K562 (cell line): ENCODE data around the gene LARP7. TPM values are rescaled to one million over a fixed set of nuclear protein-coding genes. Genes with fewer than 3 reads are reported as not detected.

Experiments used
- ATAC-seq: fragments of 200-7000 bp; cut with Tn5 transposase; 3 replicates; pipeline ENCODE4 v1.9.1; 2020; ENCODE audit warnings: moderate library complexity
- BruUV-seq: library from RNA; stranded (reverse); fragments of 400-500 nt; replicated peaks from 2 replicates; lab custom pipeline; 2021; lab: Mats Ljungman, UMichigan
- CTCF ChIA-PET: fragments of 300-600 bp; formaldehyde crosslinking; extraction: SDS; loops from one replicate; lab custom pipeline; 2021; ENCODE audit warnings: low intra/inter-chr PET ratio; lab: Yijun Ruan, JAX
- POLR2A ChIA-PET: fragments of 300-600, 350-650 bp; sonication (Branson Sonifier 250); formaldehyde crosslinking; extraction: SDS; loops from one replicate; lab custom pipeline; 2021; ENCODE audit warnings: antibody characterized with exemption, inconsistent platforms; lab: Yijun Ruan, JAX
- DNase-seq, 4 experiments: peaks; one replicate each; pipeline versions ENCODE4 v3.0.0 to v3.0.0-alpha.2; 2011 to 2018; ENCODE audit warnings: low spot score in 3 of 4, mixed read lengths in 3 of 4; ENCODE audit errors: extremely low read depth in 1 of 4
- FAIRE-seq: peaks from 2 replicates; lab custom pipeline; 2011; peaks lifted over from hg19 to GRCh38; lab: Jason Lieb, UNC
- H2AFZ ChIP-seq: 2 replicates; pipeline ENCODE4 v1.6.0; 2011; ENCODE audit warnings: low read depth, low read length, control low read depth, inconsistent platforms
- H3K27ac ChIP-seq: fragments of 200-600 bp; 3 replicates; pipeline ENCODE4 v1.8.0; 2011; ENCODE audit warnings: low read depth, mild to moderate bottlenecking, control low read depth, inconsistent platforms, low read length, moderate library complexity, mixed read lengths; ENCODE audit errors: extremely low read depth
- H3K27me3 ChIP-seq, 2 experiments: fragments of 300-600 bp in 1 of 2; 2 replicates in 1 of 2; 3 replicates in 1 of 2; pipeline versions ENCODE4 v1.6.0 to v1.8.0; 2011; ENCODE audit warnings: inconsistent platforms in 2 of 2, low read length in 2 of 2, mild to moderate bottlenecking in 1 of 2, mixed read lengths in 1 of 2, moderate library complexity in 1 of 2; ENCODE audit not compliant: control insufficient read depth in 2 of 2, insufficient read depth in 2 of 2
- H3K36me3 ChIP-seq: fragments of 300-600 bp; 3 replicates; pipeline ENCODE4 v1.8.0; 2011; ENCODE audit warnings: mild to moderate bottlenecking, low read length, inconsistent platforms; ENCODE audit not compliant: control insufficient read depth, insufficient read depth
- H3K4me1 ChIP-seq, 2 experiments: fragments of 200-600 bp in 1 of 2; replicated peaks in 1 of 2; 2 replicates in 1 of 2; 3 replicates in 1 of 2; pipeline versions ENCODE4 v1.5.1 to v1.8.0; 2011; ENCODE audit warnings: inconsistent platforms in 2 of 2, low read length in 2 of 2, mild to moderate bottlenecking in 1 of 2, mixed read lengths in 1 of 2, moderate library complexity in 1 of 2; ENCODE audit not compliant: control insufficient read depth in 2 of 2, insufficient read depth in 2 of 2
- H3K4me2 ChIP-seq: 2 replicates; pipeline ENCODE4 v1.6.1; 2011; ENCODE audit warnings: low read length, control low read depth, inconsistent platforms, mixed read lengths; ENCODE audit not compliant: insufficient read depth
- H3K4me3 ChIP-seq: fragments of 200-600 bp; sonication (generic), shearing (Covaris generic); 2 replicates; pipeline ENCODE4 v1.5.1; 2016; ENCODE audit warnings: control low read depth, inconsistent platforms
- H3K79me2 ChIP-seq: fragments of 200-600 bp; 3 replicates; pipeline ENCODE4 v1.8.0; 2011; ENCODE audit warnings: low read length, inconsistent platforms; ENCODE audit not compliant: control insufficient read depth, insufficient read depth
- H3K9ac ChIP-seq, 2 experiments: 2 replicates each; pipeline versions ENCODE4 v1.6.0 to v1.6.1; 2011; ENCODE audit warnings: low read depth in 2 of 2, low read length in 2 of 2, control low read depth in 1 of 2, inconsistent platforms in 1 of 2, mild to moderate bottlenecking in 1 of 2, mixed read lengths in 1 of 2; ENCODE audit not compliant: insufficient read depth in 1 of 2
- H3K9me1 ChIP-seq: one replicate; pipeline ENCODE4 v1.6.0; 2011; ENCODE audit warnings: inconsistent platforms, mild to moderate bottlenecking, low read length, moderate library complexity; ENCODE audit not compliant: control insufficient read depth, insufficient read depth
- H3K9me3 ChIP-seq: replicated peaks from 2 replicates; pipeline ENCODE4 v1.5.1; 2011; ENCODE audit warnings: low read depth, low read length, inconsistent platforms; ENCODE audit not compliant: control insufficient read depth, insufficient read depth
- H4K20me1 ChIP-seq: replicated peaks from 2 replicates; pipeline ENCODE4 v1.6.1; 2011; ENCODE audit warnings: low read length, inconsistent platforms, mixed read lengths; ENCODE audit not compliant: control insufficient read depth, insufficient read depth
- EGR1 ChIP-seq: fragments of 450-650 bp; conservative IDR thresholded peaks from 2 replicates; pipeline ENCODE4 v1.6.1; 2017; ENCODE audit warnings: mild to moderate bottlenecking
- MCM2 ChIP-seq: fragments of 450-650 bp; IDR thresholded peaks from 2 replicates; pipeline ENCODE4 v1.6.1; 2017; ENCODE audit warnings: low read depth, mild to moderate bottlenecking
- NFIC ChIP-seq: fragments of 450-650 bp; IDR thresholded peaks from 2 replicates; pipeline ENCODE4 v1.6.1; 2017; ENCODE audit warnings: mild to moderate bottlenecking, inconsistent platforms
- ZFP30 ChIP-seq: fragments of 250-450 bp; sonication (Bioruptor Pico); IDR thresholded peaks from 2 replicates; pipeline ENCODE4 v1.8.0; 2022; ENCODE audit warnings: moderate library complexity, mild to moderate bottlenecking, inconsistent platforms, borderline replicate concordance
- ZKSCAN1 ChIP-seq: fragments of 150-350 bp; IDR thresholded peaks from 2 replicates; pipeline ENCODE4 v1.6.1; 2016; ENCODE audit warnings: low read depth, low read length
- ZNF134 ChIP-seq: fragments of 250-450 bp; sonication (Bioruptor Pico); conservative IDR thresholded peaks from 2 replicates; pipeline ENCODE4 v1.4.0; 2020
- ZNF274 ChIP-seq: IDR thresholded peaks from 2 replicates; pipeline ENCODE4 v1.6.1; 2011; ENCODE audit warnings: low read depth, mild to moderate bottlenecking, low read length, moderate library complexity, borderline replicate concordance
- ZNF347 ChIP-seq: fragments of 450-650 bp; formaldehyde crosslinking; IDR thresholded peaks from 2 replicates; pipeline ENCODE4 v1.4.0; 2020; ENCODE audit warnings: low read depth, mild to moderate bottlenecking, moderate library complexity
- WGBS: fragments of 100-300 bp; shearing (Covaris generic); methylation state at CpG from one replicate; pipeline ENCODE4 v1.1.6; 2016; ENCODE audit warnings: low coverage, mixed read lengths; ENCODE audit not compliant: insufficient coverage; ENCODE audit errors: missing lambda C conversion rate; 5-methylcytosine and 5-hydroxymethylcytosine counted together
- in situ Hi-C: fragments of 300-500 bp; cut with MboI; formaldehyde crosslinking; loops from 4 replicates; pipeline ENCODE4 v1.15.0; 2018; ENCODE audit warnings: inconsistent platforms, mixed read lengths
- intact Hi-C: fragments of 100-400 bp; cut with micrococcal nuclease; formaldehyde crosslinking; loops from 2 replicates; pipeline ENCODE4 v1.14.2; 2022
- polyA plus RNA-seq, 8 experiments: library from polyadenylated mRNA; depleted of rRNA in 4 of 8; stranded (reverse) in 5 of 8; unstranded in 3 of 8; fragments of >200 nt; fragmentation: Nextera tagmentation in 2 of 8; fragmentation: Illumina TruSeq in 1 of 8; extraction: Ambion mirVana in 2 of 8; extraction: Trizol in 1 of 8; gene quantifications; 2 replicates each; pipeline versions ENCODE4 v1.2.1 to v1.2.3, GENCODE V29; 2011 to 2014; ENCODE audit warnings: inconsistent platforms in 1 of 8, missing spikeins in 1 of 8
- total RNA-seq, 7 experiments: library from RNA; depleted of rRNA in 6 of 7; stranded (reverse); fragments of >200 nt in 6 of 7; fragmentation: Illumina TruSeq in 2 of 7; extraction: Trizol in 2 of 7; gene quantifications; 2 replicates each; pipeline versions ENCODE4 v1.2.1 to v1.2.3, GENCODE V29; 2011 to 2021; ENCODE audit warnings: low replicate concordance in 1 of 7

Gene LARP7
- total and polyA plus RNA-seq, 9 of the 15 experiments (the other 6 are each of a cell fraction or from before 2014, with no cell fraction given) = 30.1 to 76.9 (median 56.0) TPM

DNA sequence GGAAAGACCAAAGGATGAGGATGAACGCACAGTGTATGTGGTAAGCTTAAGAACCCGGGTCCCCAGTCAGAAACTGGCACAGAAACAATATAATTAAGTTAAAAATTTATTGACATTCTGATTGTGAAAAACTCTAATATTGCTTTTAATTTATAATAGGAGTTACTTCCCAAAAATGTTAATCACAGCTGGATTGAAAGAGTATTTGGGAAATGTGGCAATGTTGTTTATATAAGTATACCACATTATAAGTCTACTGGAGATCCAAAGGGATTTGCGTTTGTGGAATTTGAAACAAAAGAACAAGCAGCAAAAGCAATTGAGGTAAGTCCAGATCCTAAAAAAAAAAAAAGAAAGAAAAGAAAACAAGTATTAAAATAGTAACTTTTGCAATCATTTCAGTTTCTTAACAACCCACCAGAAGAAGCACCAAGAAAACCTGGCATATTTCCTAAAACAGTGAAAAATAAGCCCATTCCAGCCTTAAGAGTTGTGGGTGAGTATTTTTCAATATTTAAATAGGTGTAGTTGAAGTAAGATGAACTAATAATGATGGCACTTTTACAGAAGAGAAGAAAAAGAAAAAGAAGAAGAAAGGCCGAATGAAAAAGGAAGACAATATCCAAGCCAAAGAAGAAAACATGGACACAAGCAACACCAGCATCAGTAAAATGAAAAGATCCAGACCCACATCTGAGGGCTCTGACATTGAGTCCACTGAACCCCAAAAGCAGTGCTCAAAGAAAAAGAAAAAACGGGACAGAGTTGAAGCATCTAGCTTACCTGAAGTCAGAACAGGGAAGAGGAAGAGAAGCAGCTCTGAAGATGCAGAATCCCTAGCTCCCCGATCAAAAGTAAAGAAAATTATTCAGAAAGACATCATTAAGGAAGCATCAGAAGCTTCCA is 9.9 kb downstream of the LARP7 start (continued):
- TF ChIP-seq ZFP30 (CRISPR knock-in tag) = no peak
- no peak for TF ChIP-seq MCM2
- TF ChIP-seq ZNF347 = no peak

DNA sequence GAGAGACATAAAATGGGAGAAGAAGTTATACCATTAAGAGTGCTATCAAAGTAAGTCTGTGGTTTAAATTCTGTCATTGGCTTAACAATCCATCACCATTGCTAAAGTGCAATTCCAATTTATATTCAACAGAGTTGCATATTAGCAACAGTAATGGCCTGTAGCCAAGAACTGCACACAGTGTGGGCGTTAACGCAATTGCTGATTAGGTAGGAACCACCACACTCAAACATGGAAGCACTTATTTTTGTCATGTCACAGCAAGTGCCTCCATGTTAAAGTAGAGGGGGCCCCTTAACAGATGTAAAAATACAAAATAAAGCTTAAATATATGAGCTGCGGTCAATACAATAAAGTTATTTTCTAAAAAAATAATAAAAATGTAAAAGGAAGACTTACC is 10.8 kb downstream of the LARP7 start:
- Histone ChIP-seq H3K9ac (no peak overlapping the region), H3K4me2 (no peak overlapping the region), H3K27me3 (no peaks in the 10 kb centered on the region), H4K20me1 (no peaks in the 10 kb centered on the region), H3K4me1 (no peaks in the 10 kb centered on the region), H3K9me3 (no peaks in the 10 kb centered on the region), H3K36me3 (peaks cover 60% of the 10 kb centered on the region), H3K27ac (no peak overlapping the region)
- intact Hi-C loops = no loop called here
- ATAC-seq (no peak), DNase-seq (no peak), FAIRE-seq (peak; percentile 26)
- POLR2A ChIA-PET = no interaction called here
- 0 out of 2 replicates have a peak, but pooled peaks have one; percentile 45 for TF ChIP-seq ZKSCAN1
- TF ChIP-seq ZNF134 (CRISPR knock-in tag) = peak; percentile 93
- peak; percentile 68 for TF ChIP-seq EGR1
- TF ChIP-seq ZNF274 = no peak
- TF ChIP-seq NFIC = peak; percentile 81
- TF ChIP-seq, all 486 proteins: peak for 4
- WGBS = 83% methylated on average over 3 of the region's 3 CpGs
- CTCF ChIA-PET = no interaction called here
- Histone ChIP-seq H3K9me1 (no peaks in the 10 kb centered on the region), H3K79me2 (no peaks in the 10 kb centered on the region), H2AFZ (no peak overlapping the region), H3K4me3 (no peak overlapping the region)
- in situ Hi-C loops = no loop called here
- no TSS peak for BruUV-seq
